PC-3 (cell line): ENCODE data around the gene DSCAM.

ENCODE experiments used
- EZH2 ChIP-seq: fragments of 300-600 bp; sonication (generic); IDR thresholded peaks from one replicate; pipeline ENCODE4 v1.6.1; 2017; ENCODE audit warnings: antibody characterized with exemption, mild to moderate bottlenecking, low read length; ENCODE audit not compliant: unreplicated experiment
- TF ChIP-seq, protein P1 (sequence below): fragments of 300-600 bp; sonication (generic); conservative IDR thresholded peaks from 2 replicates; pipeline ENCODE4 v1.5.1; 2017; ENCODE audit warnings: antibody characterized with exemption, low read depth, mild to moderate bottlenecking, low read length

DNA sequence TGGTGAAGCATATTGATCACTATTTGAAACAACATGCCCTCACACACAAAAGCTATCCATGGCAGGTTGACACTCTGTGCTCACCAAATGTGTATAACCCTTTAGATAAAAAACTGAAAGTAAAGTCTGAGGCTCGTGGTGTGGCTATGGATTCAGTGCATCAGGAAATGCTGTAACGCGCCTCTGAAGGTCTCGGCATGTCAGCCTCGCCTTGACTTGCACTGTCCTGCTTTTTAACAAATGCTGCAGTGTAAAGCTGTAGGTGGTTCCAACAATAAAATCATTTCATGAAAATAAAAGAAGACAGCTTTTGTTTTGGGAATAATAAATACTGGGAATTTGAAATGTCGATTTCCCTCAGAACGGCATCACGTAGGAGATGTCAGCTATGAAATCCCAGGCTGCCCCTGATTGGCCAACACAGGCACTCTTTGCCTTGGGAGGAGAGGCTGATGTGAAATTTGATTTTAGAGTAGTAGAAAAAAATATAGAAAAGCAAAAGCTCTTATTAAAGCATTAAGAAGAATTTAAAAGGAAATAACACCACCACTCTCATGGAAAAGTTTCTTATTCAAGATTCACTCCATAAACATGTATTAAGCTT, 168.2 kb downstream of the DSCAM start:
- TF ChIP-seq, protein P1, sequence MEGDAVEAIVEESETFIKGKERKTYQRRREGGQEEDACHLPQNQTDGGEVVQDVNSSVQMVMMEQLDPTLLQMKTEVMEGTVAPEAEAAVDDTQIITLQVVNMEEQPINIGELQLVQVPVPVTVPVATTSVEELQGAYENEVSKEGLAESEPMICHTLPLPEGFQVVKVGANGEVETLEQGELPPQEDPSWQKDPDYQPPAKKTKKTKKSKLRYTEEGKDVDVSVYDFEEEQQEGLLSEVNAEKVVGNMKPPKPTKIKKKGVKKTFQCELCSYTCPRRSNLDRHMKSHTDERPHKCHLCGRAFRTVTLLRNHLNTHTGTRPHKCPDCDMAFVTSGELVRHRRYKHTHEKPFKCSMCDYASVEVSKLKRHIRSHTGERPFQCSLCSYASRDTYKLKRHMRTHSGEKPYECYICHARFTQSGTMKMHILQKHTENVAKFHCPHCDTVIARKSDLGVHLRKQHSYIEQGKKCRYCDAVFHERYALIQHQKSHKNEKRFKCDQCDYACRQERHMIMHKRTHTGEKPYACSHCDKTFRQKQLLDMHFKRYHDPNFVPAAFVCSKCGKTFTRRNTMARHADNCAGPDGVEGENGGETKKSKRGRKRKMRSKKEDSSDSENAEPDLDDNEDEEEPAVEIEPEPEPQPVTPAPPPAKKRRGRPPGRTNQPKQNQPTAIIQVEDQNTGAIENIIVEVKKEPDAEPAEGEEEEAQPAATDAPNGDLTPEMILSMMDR = no peak
- no peak for TF ChIP-seq EZH2
